Measurements from ENCODE around the gene MYO5B. TPM values are rescaled to one million over a fixed set of nuclear protein-coding genes. Genes with fewer than 3 reads are reported as not detected.

Gene MYO5B
- total RNA-seq (2022; extraction: Qiagen RNA extraction; ENCODE audit: low read depth), result 10.2 to 15.1 TPM (median 12.8 TPM) in 5 replicates

GRCh38 chr18:50194631-50195532, at the start of gene MYO5B:
Gene MYO5B (minus strand): TSS chr18:50195147. CDS start chr18:50194793, 354 bp downstream.

GRCh38 chr18:49813319-49814146, 381.4 kb downstream of the MYO5B start, which contains the start of gene ACAA2:
Gene ACAA2 (minus strand): TSS chr18:49813533. CDS start chr18:49813484, 49 bp downstream.

Other genes starting within 250 kb of the MYO5B start
- 0.13 to 0.37 TPM (median 0.15 TPM) in 5 replicates for gene CFAP53, start 71.3 kb upstream of the MYO5B start, total RNA-seq (2022; extraction: Qiagen RNA extraction; ENCODE audit: low read depth)
- gene MBD1, start 86.4 kb upstream of the MYO5B start, total RNA-seq (2022; extraction: Qiagen RNA extraction; ENCODE audit: low read depth), result 25.2 to 37.5 TPM (median 34.6 TPM) in 5 replicates
- gene CXXC1, start 92.5 kb upstream of the MYO5B start, total RNA-seq (2022; extraction: Qiagen RNA extraction; ENCODE audit: low read depth), result 42.8 to 48.4 TPM (median 47.3 TPM) in 5 replicates
- 10.4 to 14.0 TPM (median 12.1 TPM) in 5 replicates for gene SKA1, start 179.9 kb upstream of the MYO5B start, total RNA-seq (2022; extraction: Qiagen RNA extraction; ENCODE audit: low read depth)